Measurements from ENCODE around the gene COL4A3.

The COL4A3 gene

DNA sequence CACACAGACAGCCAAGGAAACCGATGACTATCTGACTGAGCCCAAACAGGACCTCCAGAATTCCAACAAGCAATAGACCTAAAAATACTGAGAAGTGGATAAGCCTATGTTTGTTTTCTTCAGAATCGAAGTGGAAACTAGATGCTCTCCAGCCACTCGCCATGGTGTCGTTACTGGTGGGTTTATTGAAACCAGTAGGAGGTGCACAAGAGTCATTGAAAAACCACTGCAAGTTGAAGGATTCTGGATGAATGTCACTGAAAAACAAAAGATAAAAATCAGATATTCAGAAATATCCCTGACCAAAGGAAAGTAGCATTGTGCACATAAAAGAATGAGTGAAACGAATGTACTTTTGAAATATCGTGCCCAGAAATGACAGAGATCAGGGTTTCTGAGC, 199.3 kb downstream of the COL4A3 start:
- Histone ChIP-seq H3K9me3 (ENCODE audit: severe bottlenecking) (no peaks in the 10 kb centered on the region), H3K27ac (no peak overlapping the region), H3K27me3 (ENCODE audit: insufficient read depth, low read depth, severe bottlenecking) (no peaks in the 10 kb centered on the region), H3K36me3 (peaks cover 4% of the 10 kb centered on the region), H3K4me3 (ENCODE audit: low read depth, low read length) (no peak overlapping the region)
- TF ChIP-seq, protein P1, sequence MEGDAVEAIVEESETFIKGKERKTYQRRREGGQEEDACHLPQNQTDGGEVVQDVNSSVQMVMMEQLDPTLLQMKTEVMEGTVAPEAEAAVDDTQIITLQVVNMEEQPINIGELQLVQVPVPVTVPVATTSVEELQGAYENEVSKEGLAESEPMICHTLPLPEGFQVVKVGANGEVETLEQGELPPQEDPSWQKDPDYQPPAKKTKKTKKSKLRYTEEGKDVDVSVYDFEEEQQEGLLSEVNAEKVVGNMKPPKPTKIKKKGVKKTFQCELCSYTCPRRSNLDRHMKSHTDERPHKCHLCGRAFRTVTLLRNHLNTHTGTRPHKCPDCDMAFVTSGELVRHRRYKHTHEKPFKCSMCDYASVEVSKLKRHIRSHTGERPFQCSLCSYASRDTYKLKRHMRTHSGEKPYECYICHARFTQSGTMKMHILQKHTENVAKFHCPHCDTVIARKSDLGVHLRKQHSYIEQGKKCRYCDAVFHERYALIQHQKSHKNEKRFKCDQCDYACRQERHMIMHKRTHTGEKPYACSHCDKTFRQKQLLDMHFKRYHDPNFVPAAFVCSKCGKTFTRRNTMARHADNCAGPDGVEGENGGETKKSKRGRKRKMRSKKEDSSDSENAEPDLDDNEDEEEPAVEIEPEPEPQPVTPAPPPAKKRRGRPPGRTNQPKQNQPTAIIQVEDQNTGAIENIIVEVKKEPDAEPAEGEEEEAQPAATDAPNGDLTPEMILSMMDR (IDR thresholded peaks at IDR 0.05; ENCODE audit: low read depth, low read length): no peak
- no peak for DNase-seq

All from WERI-Rb-1 (cell line).